GM19455 (cell line): ENCODE data around the gene MBD2.

ENCODE experiments used
- ATAC-seq: cut with Tn5 transposase; IDR thresholded peaks from one replicate; pipeline ENCODE4 v1.9.1; 2021; ENCODE audit not compliant: unreplicated experiment

The MBD2 gene

DNA sequence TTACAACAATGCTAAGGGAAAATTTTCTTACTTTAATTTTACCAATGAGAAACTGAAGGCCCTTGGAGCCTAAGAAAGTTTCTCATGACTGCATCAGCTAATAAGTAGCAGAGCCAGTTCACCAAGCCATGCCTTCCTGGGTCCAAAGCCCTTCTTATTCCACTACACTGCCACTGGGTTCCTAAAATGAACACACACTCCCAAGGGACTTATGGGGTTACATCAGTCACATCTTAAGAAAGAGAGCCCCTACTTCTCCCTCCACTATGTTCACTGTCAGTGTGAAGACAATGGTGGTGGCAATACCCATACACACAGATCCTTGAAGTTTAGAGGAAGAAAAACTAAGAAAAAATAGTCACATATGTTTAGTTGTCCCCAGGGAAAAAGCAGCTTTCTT, 20.6 kb downstream of the MBD2 start:
- no peak for ATAC-seq

DNA sequence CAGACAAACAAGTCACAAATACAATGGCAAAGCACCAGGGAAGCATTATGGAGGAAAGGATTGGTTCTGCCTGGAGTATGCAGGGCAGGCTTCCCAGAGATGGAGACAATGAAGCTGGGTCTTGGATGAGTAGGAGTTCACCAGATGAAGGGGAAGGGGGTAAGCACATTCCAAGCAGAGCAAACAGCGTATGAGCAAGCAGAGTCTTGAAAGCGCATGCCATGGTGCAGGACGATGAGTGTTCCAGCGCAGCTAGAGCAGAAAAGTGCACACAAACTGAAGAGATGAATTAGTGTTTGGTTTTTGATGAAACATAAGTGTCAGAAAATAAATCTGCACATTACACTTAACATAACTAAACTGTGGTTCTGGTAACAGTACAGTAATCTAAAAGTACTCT, 21.6 kb downstream of the MBD2 start:
- no peak for ATAC-seq

DNA sequence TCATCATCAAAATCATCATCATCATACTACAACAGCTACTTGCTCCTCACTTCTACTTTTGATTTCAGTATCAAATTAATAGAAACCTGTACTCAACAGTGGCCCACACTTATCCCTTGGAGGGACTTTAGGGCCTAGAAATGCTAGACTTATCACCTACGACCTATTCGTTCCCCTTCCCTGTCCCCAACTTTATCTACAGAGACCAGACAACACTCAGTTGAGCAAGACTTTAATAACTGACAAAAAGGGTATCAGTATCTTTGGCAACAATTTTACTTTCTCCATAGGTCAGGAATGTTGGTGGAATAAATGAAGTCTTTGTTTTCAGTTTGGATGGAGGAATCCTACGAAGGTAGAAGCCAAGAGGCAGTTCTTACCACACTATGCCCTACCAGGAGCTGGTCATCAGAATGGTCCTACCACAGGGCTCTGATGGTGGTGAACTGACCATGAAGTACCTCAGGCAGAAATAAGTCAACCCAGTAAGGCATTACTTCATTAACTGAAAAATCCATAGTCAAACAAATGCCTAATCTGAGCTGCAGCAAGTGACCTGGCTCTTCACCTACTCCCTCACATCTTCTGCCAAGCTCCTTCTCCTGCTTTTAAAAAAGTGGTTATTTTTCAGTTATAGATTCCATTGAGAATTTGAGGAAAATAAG, 26.6 kb downstream of the MBD2 start:
- ATAC-seq: no peak

DNA sequence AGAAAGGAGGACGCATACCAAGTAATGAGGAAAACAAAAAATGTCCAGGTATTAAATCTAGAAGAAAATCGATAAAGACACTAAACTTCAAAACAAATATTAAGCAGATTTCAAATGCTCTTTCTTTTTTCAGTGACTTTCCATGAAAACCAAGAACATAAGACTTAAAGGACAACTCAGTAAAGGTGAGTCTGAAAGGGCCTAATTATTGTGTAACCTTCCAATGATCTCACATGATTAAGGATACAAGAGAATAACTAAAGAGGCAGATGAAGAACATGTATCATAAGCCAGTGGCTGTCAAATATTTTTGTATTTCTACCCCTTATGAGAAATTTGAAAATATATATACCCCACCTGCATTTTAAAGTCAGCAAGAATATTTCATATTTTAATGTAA, 30.7 kb downstream of the MBD2 start:
- ATAC-seq: no peak

DNA sequence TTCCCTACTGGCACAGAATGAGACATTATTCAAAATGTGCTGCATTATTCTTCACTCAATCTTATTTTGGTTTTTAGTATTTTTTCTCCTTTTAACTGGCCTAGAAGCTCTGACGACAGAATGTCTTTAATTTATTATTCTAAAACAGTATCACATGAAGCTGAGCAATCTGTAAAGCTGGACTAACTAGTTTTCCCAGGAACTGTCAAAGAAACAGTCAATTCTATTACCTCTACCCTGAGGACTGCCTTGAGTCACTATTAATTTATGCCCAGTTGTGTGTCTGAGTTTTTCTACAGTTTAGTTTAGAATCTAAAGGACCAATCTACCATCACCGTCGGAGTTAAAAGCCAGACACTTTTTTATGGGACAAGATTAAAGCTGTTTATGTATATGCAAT, 31.6 kb downstream of the MBD2 start:
- no peak for ATAC-seq

DNA sequence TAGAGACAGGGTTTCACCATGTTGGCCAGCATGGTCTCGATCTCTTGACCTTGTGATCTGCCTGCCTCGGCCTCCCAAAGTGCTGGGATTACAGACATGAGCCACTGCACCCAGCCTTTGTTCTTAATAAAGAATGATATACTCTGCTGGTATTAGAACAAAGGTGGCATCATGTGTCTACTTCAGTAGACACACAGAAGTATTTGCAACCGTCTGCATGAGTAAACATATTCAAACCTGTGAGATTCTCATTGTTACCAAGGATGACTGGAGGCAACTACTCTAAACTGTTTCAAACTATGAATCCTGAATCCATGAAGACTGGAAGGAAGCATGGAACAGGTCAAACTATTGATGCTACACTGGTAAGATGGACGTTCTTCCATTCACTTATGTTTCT, 32.1 kb downstream of the MBD2 start:
- ATAC-seq: no peak

DNA sequence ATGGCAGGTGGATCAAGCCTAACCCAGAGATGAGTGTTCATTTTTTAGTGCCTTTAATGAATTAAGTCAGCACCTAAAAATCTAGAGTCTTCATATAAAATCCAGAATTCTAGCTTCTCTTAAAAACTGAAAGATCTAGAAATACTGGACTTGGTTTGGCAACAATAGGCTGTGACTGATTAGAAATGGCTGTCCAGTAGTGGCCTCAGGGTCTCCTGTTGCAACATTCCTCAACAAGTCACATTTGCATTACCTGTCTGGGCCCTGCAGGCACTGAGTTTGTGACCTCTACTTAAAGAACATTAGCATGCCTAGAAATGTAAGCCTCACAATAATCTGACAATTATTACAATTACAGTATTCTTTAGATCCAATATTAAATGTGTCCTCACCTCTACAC, 33.1 kb downstream of the MBD2 start:
- no peak for ATAC-seq

DNA sequence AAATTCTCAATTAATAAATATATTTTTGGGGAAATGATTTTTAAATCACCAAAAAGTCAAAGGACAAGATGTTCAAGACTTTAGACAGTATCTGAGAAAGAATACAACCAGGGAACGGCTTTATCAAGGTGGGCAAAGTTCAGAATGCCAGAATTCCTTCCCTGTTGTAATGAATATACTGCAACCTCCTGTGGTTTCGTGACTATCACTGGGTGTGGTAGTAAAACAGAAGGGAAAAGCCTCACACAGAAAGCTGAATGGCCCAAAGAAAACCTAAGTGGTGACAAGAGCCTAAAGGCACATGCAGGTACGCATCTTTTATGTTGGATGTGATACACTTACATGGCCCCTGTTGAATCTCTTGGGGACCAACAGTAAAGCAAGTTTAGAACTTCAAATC, 37.1 kb downstream of the MBD2 start:
- no peak for ATAC-seq

DNA sequence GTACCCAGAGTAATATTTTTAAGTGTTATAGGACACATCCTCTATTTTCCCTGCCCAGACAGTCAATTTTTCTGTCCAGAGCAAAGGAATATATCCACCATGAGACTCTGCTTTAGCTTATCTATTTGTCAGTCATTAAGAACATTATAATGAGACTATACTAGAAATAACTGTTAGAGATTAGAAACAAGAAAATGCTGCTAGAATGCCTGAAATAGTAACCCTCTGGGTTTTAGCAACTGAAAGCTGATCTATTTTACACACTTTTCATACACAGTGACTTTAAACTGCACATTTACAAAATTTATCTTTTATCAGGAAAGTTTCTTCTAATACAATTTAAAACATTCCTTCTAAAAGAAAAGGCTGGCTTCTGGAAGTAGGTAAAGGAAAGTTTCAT, 39.6 kb downstream of the MBD2 start:
- ATAC-seq: no peak

DNA sequence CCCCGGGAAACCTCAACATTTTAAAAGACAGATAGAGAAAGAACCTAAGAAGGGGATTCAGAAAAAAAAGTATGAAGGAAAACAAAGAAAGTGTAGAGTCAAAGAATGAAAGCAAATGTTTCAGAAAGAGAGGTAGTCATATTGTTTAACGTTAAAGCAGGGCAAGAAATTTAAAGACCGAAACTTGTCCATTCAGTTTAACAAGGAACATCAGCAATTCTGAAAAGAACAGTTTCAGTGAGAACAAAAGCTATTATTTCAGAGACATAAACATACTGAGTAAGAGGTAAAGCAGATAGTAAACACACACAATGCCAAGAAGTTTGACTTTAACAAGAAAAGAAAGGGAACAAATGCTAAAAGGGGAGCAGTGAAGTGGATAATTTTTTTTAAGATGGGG, 41.1 kb downstream of the MBD2 start:
- ATAC-seq: no peak

DNA sequence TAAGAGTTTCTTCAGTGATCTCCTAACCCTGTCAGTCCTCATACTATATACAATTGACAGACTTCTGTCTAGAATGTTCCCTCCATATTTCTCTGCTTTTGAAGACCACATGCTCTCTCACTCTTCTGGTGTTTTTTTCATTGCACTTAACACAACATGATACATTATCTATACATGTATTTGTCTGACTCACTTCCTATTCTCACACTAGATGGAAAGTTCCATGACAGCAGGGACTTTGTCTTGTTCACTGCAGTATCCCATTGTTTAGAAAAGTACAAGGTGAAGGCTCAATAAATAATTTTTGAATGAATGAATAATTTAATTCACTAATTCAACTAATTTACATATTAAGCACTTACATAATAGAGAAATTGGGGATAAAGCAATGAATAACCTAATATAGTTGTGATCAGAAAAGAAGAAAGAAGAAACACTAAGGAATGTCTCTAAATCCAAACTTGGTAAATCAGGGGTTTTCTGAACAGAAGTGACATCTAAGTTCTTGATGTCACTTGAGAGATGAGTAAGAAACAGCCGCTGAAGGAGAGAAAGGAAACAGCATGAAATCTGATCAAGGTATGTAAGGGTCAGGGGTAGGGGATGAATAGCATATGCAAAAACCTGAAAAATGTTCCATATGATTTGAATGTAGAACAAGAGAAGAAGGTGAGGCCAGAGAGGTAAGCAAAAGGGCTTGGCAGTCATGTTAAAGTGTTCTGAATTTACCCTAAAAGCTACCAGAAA, 42.4 kb downstream of the MBD2 start:
- ATAC-seq: no peak

DNA sequence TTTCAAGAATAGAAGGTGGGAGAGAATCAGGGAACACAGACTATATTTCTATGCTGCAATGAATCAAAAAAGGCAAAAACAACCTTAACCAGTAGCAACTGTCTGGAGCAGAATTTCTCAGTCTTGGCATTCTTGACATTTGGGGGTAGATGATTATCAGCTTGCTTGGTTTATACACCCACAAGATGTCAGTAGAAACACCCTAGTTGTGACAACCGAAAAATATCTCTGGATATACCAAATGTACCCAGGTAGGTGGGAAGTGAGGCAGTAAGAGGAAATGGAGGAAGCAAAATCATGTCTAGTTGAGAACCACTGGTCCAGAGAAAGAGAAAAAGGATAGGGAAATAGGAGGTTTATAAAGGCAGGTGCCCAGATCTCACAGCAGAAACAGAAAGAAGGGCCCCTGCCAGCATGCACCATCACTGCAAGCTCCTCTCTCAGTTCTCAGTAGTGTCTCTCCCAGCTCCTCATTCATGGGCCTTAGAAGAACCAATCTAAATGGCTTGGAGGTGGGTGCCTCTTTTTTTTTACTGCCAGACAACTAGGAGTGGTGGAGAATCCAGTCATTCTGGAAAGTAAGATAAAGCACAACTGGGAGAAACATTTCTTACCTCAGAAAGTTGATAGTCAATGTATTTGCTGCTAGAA, 50.4 kb downstream of the MBD2 start:
- ATAC-seq: peak; percentile 70

DNA sequence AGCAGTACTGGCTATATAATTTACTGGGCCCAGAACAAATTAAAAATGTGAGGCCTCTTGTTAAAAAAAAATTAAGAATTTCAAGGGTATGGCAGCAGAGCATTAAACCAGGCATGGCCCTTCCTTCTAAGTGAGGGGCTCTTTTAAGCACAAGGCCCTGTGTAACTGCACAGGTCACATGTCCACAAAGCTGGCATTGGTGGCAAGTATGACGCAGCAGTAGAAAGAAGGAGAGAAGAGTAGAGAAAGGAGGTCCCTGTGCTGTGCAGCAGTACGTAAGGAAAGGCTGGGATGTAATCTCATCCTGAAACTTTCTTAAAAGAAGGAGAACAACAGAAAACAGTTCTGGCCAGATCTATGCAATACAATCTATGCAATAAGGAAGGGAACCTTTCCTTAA, 51.2 kb downstream of the MBD2 start:
- ATAC-seq: no peak

DNA sequence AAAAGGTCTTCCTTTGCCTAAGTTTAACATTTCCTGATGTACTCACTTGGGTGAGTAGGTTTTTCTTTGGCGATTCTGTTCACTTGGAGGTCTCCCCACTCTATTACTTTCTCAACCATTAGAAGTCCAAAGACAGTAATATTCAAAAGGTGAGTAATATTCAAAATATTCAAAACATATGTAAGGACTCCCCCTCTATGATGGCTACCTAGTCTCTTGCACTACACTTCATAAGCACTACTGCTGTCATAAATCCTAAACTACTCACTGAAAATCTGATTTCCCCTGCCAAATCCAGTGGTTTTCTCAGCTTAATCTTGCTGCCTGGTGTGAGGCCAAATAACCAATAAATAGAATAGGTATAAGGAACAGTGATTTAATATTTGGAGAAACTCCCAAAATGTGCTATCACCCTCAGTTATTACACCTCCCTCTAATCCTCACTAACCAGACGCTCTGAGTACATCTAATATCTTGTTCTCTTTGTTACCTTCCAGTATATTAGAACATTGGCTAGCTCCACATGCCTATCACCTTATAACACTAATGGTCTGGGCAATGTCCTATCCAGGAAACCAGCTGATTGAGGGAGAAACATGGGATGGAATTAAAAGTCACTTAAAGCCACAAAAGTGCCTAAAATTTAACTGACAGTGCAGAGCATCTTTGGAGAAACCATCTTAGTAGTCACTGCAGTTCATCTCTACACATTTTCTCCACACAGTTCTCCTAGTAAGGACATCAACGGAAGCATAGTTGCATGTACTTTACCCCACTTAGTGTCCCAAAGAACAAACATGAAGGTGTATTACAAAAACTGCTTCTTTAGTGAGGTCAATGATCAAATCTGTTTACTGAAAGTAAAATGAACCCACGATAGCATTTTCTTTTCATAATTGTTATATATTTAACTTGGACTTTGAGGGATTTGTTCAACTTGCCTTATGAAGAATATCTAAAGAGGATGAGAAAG, 54.8 kb downstream of the MBD2 start:
- ATAC-seq: no peak

DNA sequence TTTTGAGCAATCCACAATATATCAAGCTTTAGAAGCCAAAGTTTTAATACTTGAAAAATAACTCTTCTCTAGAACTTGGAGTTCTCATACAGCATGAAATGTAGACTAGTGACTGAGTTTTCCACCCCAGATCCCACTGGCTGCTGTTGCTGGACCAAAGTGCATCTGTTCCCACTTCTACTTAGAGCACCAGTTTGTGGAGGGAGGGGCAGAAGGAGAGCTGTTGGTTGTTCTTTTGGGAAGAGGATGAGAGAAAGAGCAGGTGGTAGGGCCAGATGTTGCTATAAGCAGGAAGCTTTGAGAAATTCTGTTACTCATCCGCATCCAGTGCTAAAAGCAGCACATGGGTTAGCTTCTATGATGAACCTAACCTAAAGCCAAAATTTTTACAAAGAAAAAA, 59.0 kb downstream of the MBD2 start:
- ATAC-seq: no peak

DNA sequence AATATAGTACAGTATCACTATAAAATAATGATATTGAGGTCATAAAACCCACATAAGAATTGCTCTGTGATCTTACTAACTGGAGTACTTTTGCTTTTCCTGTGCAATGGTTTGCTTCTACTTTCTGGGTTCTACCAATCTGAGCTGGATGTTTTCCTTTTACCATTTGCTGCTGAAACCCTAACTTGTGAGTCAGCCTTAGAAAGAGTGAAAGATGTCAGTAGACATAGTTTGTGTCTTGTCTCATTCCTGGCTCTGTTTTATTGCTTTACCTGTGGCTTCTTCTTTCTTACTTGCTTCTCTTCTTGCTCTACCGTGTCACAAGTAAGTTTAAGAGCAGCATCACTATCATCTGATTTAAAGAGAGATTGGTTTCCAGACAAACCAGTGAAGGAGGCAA, 61.0 kb downstream of the MBD2 start:
- no peak for ATAC-seq

DNA sequence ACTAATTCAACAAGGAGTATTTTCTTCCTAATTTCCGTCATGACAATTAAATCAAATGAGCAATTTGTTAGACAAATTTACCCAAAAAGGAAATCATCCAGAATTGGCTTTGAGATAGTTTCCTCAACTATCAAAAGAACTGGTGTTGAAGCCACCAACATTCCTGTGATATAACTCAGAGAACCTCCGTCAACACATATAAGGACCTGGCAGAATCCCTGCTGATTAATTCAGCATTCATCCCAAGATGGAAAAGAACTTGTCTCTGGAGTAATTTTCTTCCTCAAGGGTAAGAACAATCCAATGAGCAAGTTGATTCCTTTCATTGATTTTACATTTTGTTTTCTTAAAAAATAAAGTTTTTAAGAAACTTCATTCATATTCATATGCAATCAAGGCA, 62.0 kb downstream of the MBD2 start:
- ATAC-seq: no peak

DNA sequence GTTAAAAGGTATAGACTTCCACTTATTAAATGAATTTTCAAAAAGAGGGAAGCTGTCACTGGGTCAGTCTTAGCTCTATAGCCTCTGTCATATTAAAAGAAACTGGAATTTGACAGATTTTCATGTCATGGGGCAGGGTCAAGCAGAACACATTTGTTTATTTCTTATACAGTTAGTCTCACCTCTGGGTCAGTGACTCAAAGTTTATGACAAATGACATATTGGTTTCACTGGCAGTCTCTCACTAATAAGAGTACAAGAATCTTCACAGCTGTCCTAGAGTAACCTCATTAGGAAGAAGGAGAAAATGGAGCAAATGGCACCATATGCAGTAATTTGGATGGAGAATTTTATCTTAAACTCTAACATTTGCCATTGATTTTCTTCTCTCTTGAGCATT, 63.2 kb downstream of the MBD2 start:
- no peak for ATAC-seq

DNA sequence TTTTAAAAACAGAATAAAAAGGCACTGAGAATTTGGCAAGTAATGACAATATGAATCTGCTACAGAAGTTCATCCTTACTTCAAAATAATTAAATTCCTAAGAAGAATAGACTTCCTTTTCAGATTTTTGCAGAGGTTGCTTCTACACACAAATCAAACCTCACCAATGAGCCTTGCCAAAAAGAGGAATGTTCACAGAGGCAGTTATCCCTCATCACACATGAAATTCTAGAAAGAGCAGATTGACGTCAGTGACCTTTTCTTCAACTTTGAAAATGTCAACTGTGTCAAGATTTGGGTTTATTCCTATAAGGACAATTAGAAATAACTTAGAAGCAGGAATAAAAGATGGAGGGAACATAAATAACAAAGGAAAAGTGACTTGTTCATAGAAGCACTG, 64.6 kb downstream of the MBD2 start:
- ATAC-seq: no peak

DNA sequence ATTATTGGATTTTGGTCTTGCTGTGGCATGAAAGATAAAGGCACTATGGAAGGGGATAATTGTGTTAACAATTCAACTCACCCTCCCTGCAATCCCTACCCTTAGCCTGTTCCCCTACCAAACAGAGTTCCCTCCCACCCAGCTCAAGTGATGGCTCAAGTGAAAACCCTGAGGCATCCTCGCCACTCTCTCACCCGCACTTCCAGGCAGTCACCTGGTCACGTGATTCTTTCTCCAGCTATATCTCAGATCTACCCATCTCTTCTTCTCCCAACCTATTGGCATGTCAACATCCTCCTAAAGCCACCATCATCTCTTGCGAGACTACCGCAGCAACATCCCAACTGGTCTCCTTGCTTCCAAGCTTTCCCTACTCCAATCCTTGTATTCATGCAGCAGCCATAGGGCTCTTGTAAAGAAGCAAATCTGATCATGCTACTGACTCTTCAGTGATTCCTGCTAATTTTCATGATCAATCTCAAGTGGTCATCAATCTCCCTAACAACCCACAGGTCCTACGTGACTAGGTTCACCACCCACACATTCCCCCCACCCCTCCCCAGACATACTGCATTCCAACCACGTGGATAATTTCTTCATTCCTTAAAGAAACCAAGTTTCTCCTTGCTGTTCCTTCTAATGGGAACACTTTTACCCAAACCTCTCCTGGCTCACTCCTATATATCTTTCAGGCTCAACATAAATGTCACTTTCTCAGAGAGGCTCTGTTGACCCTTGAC, 66.7 kb downstream of the MBD2 start:
- ATAC-seq: no peak

DNA sequence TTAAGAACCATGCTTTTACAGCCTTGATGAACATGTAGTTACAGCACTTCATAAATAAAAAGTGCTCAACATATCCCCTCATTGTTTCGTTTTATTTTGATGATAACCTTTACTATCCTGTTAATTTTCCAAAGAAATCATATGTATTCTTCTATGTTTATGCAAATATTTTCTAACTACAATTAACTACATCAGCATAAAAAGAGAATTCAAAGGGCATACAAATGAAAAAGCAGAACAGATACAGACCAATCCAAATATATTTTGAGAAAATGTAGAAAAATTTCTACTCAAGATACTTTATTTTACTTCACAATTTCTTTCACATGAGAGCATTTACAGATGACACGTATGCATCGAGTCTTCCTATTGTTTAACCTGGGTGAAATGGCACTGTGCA, 69.1 kb downstream of the MBD2 start:
- ATAC-seq: no peak
